ENCODE measurements around the gene LYPD8.

The LYPD8 gene

GRCh38 chr1:248783367-248783766 lies 27.8 kb upstream of the LYPD8 start:
- no peak for TF ChIP-seq EZH2phosphoT487 (IDR thresholded peaks at IDR 0.05; ENCODE audit: borderline replicate concordance, low read length)
- TF ChIP-seq, protein P1, sequence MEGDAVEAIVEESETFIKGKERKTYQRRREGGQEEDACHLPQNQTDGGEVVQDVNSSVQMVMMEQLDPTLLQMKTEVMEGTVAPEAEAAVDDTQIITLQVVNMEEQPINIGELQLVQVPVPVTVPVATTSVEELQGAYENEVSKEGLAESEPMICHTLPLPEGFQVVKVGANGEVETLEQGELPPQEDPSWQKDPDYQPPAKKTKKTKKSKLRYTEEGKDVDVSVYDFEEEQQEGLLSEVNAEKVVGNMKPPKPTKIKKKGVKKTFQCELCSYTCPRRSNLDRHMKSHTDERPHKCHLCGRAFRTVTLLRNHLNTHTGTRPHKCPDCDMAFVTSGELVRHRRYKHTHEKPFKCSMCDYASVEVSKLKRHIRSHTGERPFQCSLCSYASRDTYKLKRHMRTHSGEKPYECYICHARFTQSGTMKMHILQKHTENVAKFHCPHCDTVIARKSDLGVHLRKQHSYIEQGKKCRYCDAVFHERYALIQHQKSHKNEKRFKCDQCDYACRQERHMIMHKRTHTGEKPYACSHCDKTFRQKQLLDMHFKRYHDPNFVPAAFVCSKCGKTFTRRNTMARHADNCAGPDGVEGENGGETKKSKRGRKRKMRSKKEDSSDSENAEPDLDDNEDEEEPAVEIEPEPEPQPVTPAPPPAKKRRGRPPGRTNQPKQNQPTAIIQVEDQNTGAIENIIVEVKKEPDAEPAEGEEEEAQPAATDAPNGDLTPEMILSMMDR (IDR thresholded peaks at IDR 0.05; ENCODE audit: low read depth, low read length, poor library complexity, severe bottlenecking) = no peak
- Histone ChIP-seq H3K4me1 (ENCODE audit: control insufficient read depth, low read length) (no peaks in the 10 kb centered on the region), H4K20me1 (ENCODE audit: control insufficient read depth, insufficient read depth, low read depth, low read length) (no peaks in the 10 kb centered on the region), H3F3A (ENCODE audit: control insufficient read depth, insufficient read depth) (no peaks in the 10 kb centered on the region), H3K4me3 (ENCODE audit: low read length) (no peak overlapping the region), H3K4me2 (ENCODE audit: low read length) (no peak overlapping the region), H3K27ac (ENCODE audit: low read depth, low read length) (no peak overlapping the region), H3K27me3 (ENCODE audit: control insufficient read depth, low read length) (0 out of 2 replicates have a peak, but pooled peaks cover 5% of the 10 kb centered on the region), H3K79me2 (ENCODE audit: control insufficient read depth, low read length) (no peaks in the 10 kb centered on the region), H3K9me3 (ENCODE audit: control insufficient read depth, insufficient read depth, low read length) (peaks cover 3% of the 10 kb centered on the region; the same call in 1 of the 2 replicates), H3K36me3 (ENCODE audit: control insufficient read depth, low read length) (no peaks in the 10 kb centered on the region), H3K9me2 (replicated peaks; ENCODE audit: control insufficient read depth, low read length) (no peaks in the 10 kb centered on the region)

DNA sequence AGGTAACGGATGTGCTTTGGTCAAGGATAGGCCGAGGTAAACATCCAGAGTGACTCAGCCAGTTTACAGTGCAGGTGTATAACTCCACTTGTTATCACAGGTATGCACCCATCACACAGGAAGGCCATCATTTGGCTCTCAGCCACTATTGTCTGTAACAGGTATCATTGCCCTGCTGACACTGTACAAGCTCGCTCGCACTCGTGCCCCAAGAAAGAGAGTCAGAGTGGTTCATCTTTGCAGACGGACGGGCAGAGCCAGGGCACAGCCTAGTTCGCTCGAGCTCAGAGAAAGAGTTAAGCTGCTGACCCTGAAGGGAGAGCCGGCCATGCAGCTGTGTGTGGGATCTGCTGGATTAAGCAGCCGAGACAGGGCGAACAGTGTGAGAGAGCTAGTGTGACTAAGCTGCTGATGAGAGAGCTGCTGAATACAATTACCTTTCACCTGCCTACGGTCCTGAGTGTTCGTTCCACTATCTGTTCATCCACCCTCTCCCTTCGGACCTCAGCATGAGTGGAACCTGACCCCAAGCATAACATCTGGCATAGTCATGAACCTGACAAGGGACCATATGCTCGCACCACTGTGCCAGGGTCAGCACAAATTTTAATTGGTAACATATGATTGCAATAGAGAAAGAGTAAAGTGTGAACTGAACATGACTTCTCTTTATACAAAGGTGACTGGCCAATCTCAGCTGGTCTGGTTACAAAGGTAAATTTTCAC lies 27.0 kb upstream of the LYPD8 start:
- H3K36me3 ChIP-seq (ENCODE audit: control insufficient read depth, low read length) = no peaks in the 10 kb centered on the region
- H3K4me1 ChIP-seq (ENCODE audit: control insufficient read depth, low read length) = no peaks in the 10 kb centered on the region
- no peaks in the 10 kb centered on the region for H3F3A ChIP-seq (ENCODE audit: control insufficient read depth, insufficient read depth)
- no peak overlapping the region for H3K27ac ChIP-seq (ENCODE audit: low read depth, low read length)
- no peak overlapping the region for H3K4me2 ChIP-seq (ENCODE audit: low read length)
- TF ChIP-seq, protein P1 (IDR thresholded peaks at IDR 0.05; ENCODE audit: low read depth, low read length, poor library complexity, severe bottlenecking) = no peak
- no peak for TF ChIP-seq EZH2phosphoT487 (IDR thresholded peaks at IDR 0.05; ENCODE audit: borderline replicate concordance, low read length)
- no peaks in the 10 kb centered on the region for H3K79me2 ChIP-seq (ENCODE audit: control insufficient read depth, low read length)
- H3K9me3 ChIP-seq (ENCODE audit: control insufficient read depth, insufficient read depth, low read length) = peaks cover 3% of the 10 kb centered on the region; the same call in 1 of the 2 replicates
- H3K4me3 ChIP-seq (ENCODE audit: low read length) = no peak overlapping the region
- H3K27me3 ChIP-seq (ENCODE audit: control insufficient read depth, low read length) = 0 out of 2 replicates have a peak, but pooled peaks cover 5% of the 10 kb centered on the region
- no peaks in the 10 kb centered on the region for H3K9me2 ChIP-seq (replicated peaks; ENCODE audit: control insufficient read depth, low read length)
- no peaks in the 10 kb centered on the region for H4K20me1 ChIP-seq (ENCODE audit: control insufficient read depth, insufficient read depth, low read depth, low read length)

GRCh38 chr1:248779350-248779749 lies 23.8 kb upstream of the LYPD8 start:
- Histone ChIP-seq H4K20me1 (ENCODE audit: control insufficient read depth, insufficient read depth, low read depth, low read length) (no peaks in the 10 kb centered on the region), H3K27ac (ENCODE audit: low read depth, low read length) (no peak overlapping the region), H3K4me3 (ENCODE audit: low read length) (no peak overlapping the region), H3K27me3 (ENCODE audit: control insufficient read depth, low read length) (no peaks in the 10 kb centered on the region), H3K4me1 (ENCODE audit: control insufficient read depth, low read length) (no peaks in the 10 kb centered on the region), H3F3A (ENCODE audit: control insufficient read depth, insufficient read depth) (no peaks in the 10 kb centered on the region), H3K9me2 (replicated peaks; ENCODE audit: control insufficient read depth, low read length) (no peaks in the 10 kb centered on the region), H3K36me3 (ENCODE audit: control insufficient read depth, low read length) (no peaks in the 10 kb centered on the region), H3K9me3 (ENCODE audit: control insufficient read depth, insufficient read depth, low read length) (peaks cover 3% of the 10 kb centered on the region; the same call in 1 of the 2 replicates), H3K79me2 (ENCODE audit: control insufficient read depth, low read length) (no peaks in the 10 kb centered on the region), H3K4me2 (ENCODE audit: low read length) (no peak overlapping the region)
- no peak for TF ChIP-seq EZH2phosphoT487 (IDR thresholded peaks at IDR 0.05; ENCODE audit: borderline replicate concordance, low read length)
- TF ChIP-seq, protein P1 (IDR thresholded peaks at IDR 0.05; ENCODE audit: low read depth, low read length, poor library complexity, severe bottlenecking) = no peak

Measured in DOHH2 (cell line).